NOMO-1 (cell line): ENCODE results near the gene OR52M1.
A peak's percentile ranks its signal among the peaks of the same experiment; 100 is the strongest.
"Not testable (repeated sequence)": the region's sequence is repeated elsewhere in the genome, so short reads cannot be mapped to it uniquely, and the experiment has no call there.

Experiments
- DNase-seq, 2 experiments: peaks; one replicate each; lab custom pipeline; 2025; ENCODE audit not compliant: unreplicated experiment in 2 of 2; lab: John Stamatoyannopoulos, UW

The OR52M1 gene

GRCh38 chr11:4544891-4545290 is at the start of gene OR52M1:
OR52M1 (plus strand) TSS chr11:4545191; CDS start chr11:4545191, 0 bp downstream.
- no peak for DNase-seq

- no peak for DNase-seq
Measured at GRCh38 chr11:4495487-4495886, 49.5 kb upstream of the OR52M1 start.

GRCh38 chr11:4495986-4496385 is 49.0 kb upstream of the OR52M1 start:
- no peak for DNase-seq

GRCh38 chr11:4496557-4497248 is 48.3 kb upstream of the OR52M1 start:
- DNase-seq = no peak

GRCh38 chr11:4508886-4509285 is 36.1 kb upstream of the OR52M1 start:
- DNase-seq = peak; percentile 11 to 24

- no peak for DNase-seq
Measured at GRCh38 chr11:4511282-4512245, 33.4 kb upstream of the OR52M1 start.

- no peak for DNase-seq
Measured at GRCh38 chr11:4514196-4514595, 30.8 kb upstream of the OR52M1 start.

- DNase-seq = no peak
Measured at GRCh38 chr11:4522339-4522738, 22.7 kb upstream of the OR52M1 start.

GRCh38 chr11:4522752-4523151 is 22.2 kb upstream of the OR52M1 start:
- DNase-seq = no peak

- no peak for DNase-seq
Measured at GRCh38 chr11:4523666-4524065, 21.3 kb upstream of the OR52M1 start.

- no peak for DNase-seq
Measured at GRCh38 chr11:4527926-4528325, 17.1 kb upstream of the OR52M1 start.

- DNase-seq = not testable (repeated sequence)
Measured at GRCh38 chr11:4531686-4532085, 13.3 kb upstream of the OR52M1 start.

- peak in 1 of 2 experiments; percentile 22 for DNase-seq
Measured at GRCh38 chr11:4539603-4540219, 5.3 kb upstream of the OR52M1 start.

GRCh38 chr11:4541071-4541470 is 3.9 kb upstream of the OR52M1 start:
- no peak for DNase-seq

- no peak for DNase-seq
Measured at GRCh38 chr11:4543561-4543960, 1.4 kb upstream of the OR52M1 start.

GRCh38 chr11:4546878-4547277 is 1.9 kb downstream of the OR52M1 start:
- no peak for DNase-seq

GRCh38 chr11:4547416-4547815 is 2.4 kb downstream of the OR52M1 start:
- DNase-seq = no peak

- DNase-seq = no peak
Measured at GRCh38 chr11:4551346-4551979, 6.5 kb downstream of the OR52M1 start.

GRCh38 chr11:4559527-4560440 is 14.8 kb downstream of the OR52M1 start:
- DNase-seq = no peak

GRCh38 chr11:4560467-4560866 is 15.5 kb downstream of the OR52M1 start:
- DNase-seq = no peak
